Vagina (tissue), 2 donors: ENCODE measurements around the gene DDX6. TPM values are rescaled to one million over a fixed set of nuclear protein-coding genes. Genes with fewer than 3 reads are reported as not detected.

Source experiments
- DNase-seq, 2 donors: peaks; one replicate each; pipeline ENCODE4 v3.0.0-alpha.2; 2017; ENCODE audit errors: extremely low spot score in 2 of 2
- H3K27ac ChIP-seq: fragments of 200-600 bp; sonication (generic); one replicate; pipeline ENCODE4 v1.5.1; 2019
- H3K27me3 ChIP-seq: fragments of 200-600 bp; sonication (generic); one replicate; pipeline ENCODE4 v1.5.1; 2019
- H3K36me3 ChIP-seq, 2 donors: fragments of 200-600 bp; sonication (generic); one replicate each; pipeline ENCODE4 v1.5.1; 2017 to 2019
- H3K4me1 ChIP-seq: fragments of 200-600 bp; sonication (generic); one replicate; pipeline ENCODE4 v1.5.1; 2019
- H3K4me3 ChIP-seq, 2 donors: fragments of 200-600 bp; sonication (generic); 1 replicate in 1 of 2; 2 replicates in 1 of 2; pipeline ENCODE4 v1.5.1; 2016 to 2019
- H3K9me3 ChIP-seq: fragments of 200-600 bp; sonication (generic); one replicate; pipeline ENCODE4 v1.5.1; 2019
- CTCF ChIP-seq, 3 experiments: fragments of 450-650 bp in 2 of 3; fragments of 200-600 bp in 1 of 3; sonication (generic) in 1 of 3; IDR thresholded peaks; one replicate each; pipeline ENCODE4 v1.5.1; 2017 to 2019; ENCODE audit warnings: antibody characterized with exemption in 3 of 3, mild to moderate bottlenecking in 2 of 3, moderate library complexity in 2 of 3
- POLR2A ChIP-seq, 2 donors: fragments of 450-650 bp; IDR thresholded peaks; one replicate each; pipeline ENCODE4 v1.6.1; 2017; ENCODE audit warnings: antibody characterized with exemption in 2 of 2, mild to moderate bottlenecking in 2 of 2, moderate library complexity in 2 of 2
- POLR2AphosphoS5 ChIP-seq, 2 donors: sonication (generic); formaldehyde crosslinking; IDR thresholded peaks; one replicate each; pipeline ENCODE4 v1.9.0; 2017; ENCODE audit warnings: antibody characterized with exemption in 2 of 2, mild to moderate bottlenecking in 2 of 2, low read depth in 1 of 2; ENCODE audit not compliant: insufficient read depth in 1 of 2
- intact Hi-C: fragments of 100-400 bp; cut with DNase I; formaldehyde crosslinking; loops from one replicate; pipeline ENCODE4 v1.15.1; 2023
- total RNA-seq: library from RNA; depleted of rRNA; stranded (reverse); fragments of >200 nt; gene quantifications from one replicate; pipeline ENCODE4 v1.2.3, GENCODE V29; 2016

The DDX6 gene
- total RNA-seq, 1 donor from 2014 or later: 81.5 TPM

- Histone ChIP-seq H3K27ac (peak overlapping the region; percentile 100), H3K4me3 (peak overlapping the region; percentile 79 to 92), H3K36me3 (no peaks in the 10 kb centered on the region), H3K4me1 (peaks cover 43% of the 10 kb centered on the region), H3K27me3 (no peaks in the 10 kb centered on the region), H3K9me3 (no peaks in the 10 kb centered on the region)
- TF ChIP-seq POLR2AphosphoS5 (IDR thresholded peaks at IDR 0.05; ENCODE audit: insufficient read depth in 1 of 2, low read depth in 1 of 2) (peak in 1 of 2 donors; percentile 45), POLR2A (IDR thresholded peaks at IDR 0.05) (no peak), CTCF (IDR thresholded peaks at IDR 0.05) (no peak)
- intact Hi-C loops: loop anchor here (2.0 kb wide), 1 partner anchor 100 kb away; no protein-coding TSS in a partner anchor
- peak in 1 of 2 donors; percentile 89 for DNase-seq
These were observed 430 bp downstream of the DDX6 start for GRCh38 chr11:118790357-118791110.

- Histone ChIP-seq H3K27ac (peak overlapping the region; percentile 100), H3K9me3 (no peaks in the 10 kb centered on the region), H3K36me3 (peaks cover 0 to 6% of the 10 kb centered on the region in 2 donors), H3K4me3 (peak overlapping the region; percentile 79 to 92), H3K27me3 (no peaks in the 10 kb centered on the region), H3K4me1 (peaks cover 51% of the 10 kb centered on the region)
- no peak for DNase-seq
- intact Hi-C loops: loop anchor here (2.0 kb wide), 1 partner anchor 99 kb away; no protein-coding TSS in a partner anchor
- TF ChIP-seq CTCF (IDR thresholded peaks at IDR 0.05): no peak
- peak in 1 of 2 donors; percentile 32 for TF ChIP-seq POLR2AphosphoS5 (IDR thresholded peaks at IDR 0.05; ENCODE audit: insufficient read depth in 1 of 2, low read depth in 1 of 2)
- no peak for TF ChIP-seq POLR2A (IDR thresholded peaks at IDR 0.05)
These were observed 1.2 kb downstream of the DDX6 start for GRCh38 chr11:118789501-118790356.

GRCh38 chr11:118786657-118787056 lies 4.3 kb downstream of the DDX6 start:
- Histone ChIP-seq H3K9me3 (no peaks in the 10 kb centered on the region), H3K4me1 (peaks cover 76% of the 10 kb centered on the region), H3K36me3 (peaks cover 0 to 25% of the 10 kb centered on the region in 2 donors), H3K4me3 (no peak overlapping the region), H3K27ac (no peak overlapping the region), H3K27me3 (no peaks in the 10 kb centered on the region)
- TF ChIP-seq POLR2AphosphoS5 (IDR thresholded peaks at IDR 0.05; ENCODE audit: insufficient read depth in 1 of 2, low read depth in 1 of 2) (no peak), CTCF (IDR thresholded peaks at IDR 0.05) (no peak), POLR2A (IDR thresholded peaks at IDR 0.05) (no peak)
- intact Hi-C loops: no loop called here
- no peak for DNase-seq

- Histone ChIP-seq H3K4me3 (no peak overlapping the region), H3K9me3 (no peaks in the 10 kb centered on the region), H3K36me3 (peaks cover 0 to 36% of the 10 kb centered on the region in 2 donors), H3K27me3 (no peaks in the 10 kb centered on the region), H3K27ac (no peak overlapping the region), H3K4me1 (peaks cover 89% of the 10 kb centered on the region)
- DNase-seq: no peak
- TF ChIP-seq CTCF (IDR thresholded peaks at IDR 0.05) (no peak), POLR2AphosphoS5 (IDR thresholded peaks at IDR 0.05; ENCODE audit: insufficient read depth in 1 of 2, low read depth in 1 of 2) (no peak), POLR2A (IDR thresholded peaks at IDR 0.05) (no peak)
- intact Hi-C loops: loop anchor here (2.0 kb wide), 1 partner anchor 143 kb away; no protein-coding TSS in a partner anchor
These were observed 5.6 kb downstream of the DDX6 start for GRCh38 chr11:118785362-118785761.
